MM.1S (cell line): ENCODE results near the gene ROR2.

ENCODE experiments used
- DNase-seq: peaks from one replicate; pipeline ENCODE4 v3.0.0-alpha.2; 2015
- H2AFZ ChIP-seq: fragments of 300-600 bp; sonication (generic); 2 replicates; pipeline ENCODE4 v1.6.0; 2016; ENCODE audit warnings: antibody characterized with exemption, low read length
- H3F3A ChIP-seq: fragments of 300-600 bp; sonication (generic); 2 replicates; pipeline ENCODE4 v1.6.1; 2016; ENCODE audit warnings: mild to moderate bottlenecking, antibody characterized with exemption, low read length, moderate library complexity, mixed read lengths; ENCODE audit not compliant: insufficient read depth
- H3K27ac ChIP-seq: fragments of 300-600 bp; sonication (generic); 2 replicates; pipeline ENCODE4 v1.5.1; 2016; ENCODE audit warnings: mild to moderate bottlenecking, low read length
- H3K27me3 ChIP-seq: fragments of 300-600 bp; sonication (generic); replicated peaks from 2 replicates; pipeline ENCODE4 v1.6.0; 2016; ENCODE audit warnings: low read length; ENCODE audit not compliant: insufficient read depth
- H3K36me3 ChIP-seq: fragments of 300-600 bp; sonication (generic); replicated peaks from 2 replicates; pipeline ENCODE4 v1.6.1; 2016; ENCODE audit warnings: mild to moderate bottlenecking, low read length, mixed read lengths; ENCODE audit not compliant: insufficient read depth
- H3K4me1 ChIP-seq: fragments of 300-600 bp; sonication (generic); 2 replicates; pipeline ENCODE4 v1.6.1; 2016; ENCODE audit warnings: low read length, mixed read lengths
- H3K4me2 ChIP-seq: fragments of 300-600 bp; sonication (generic); 2 replicates; pipeline ENCODE4 v1.6.0; 2016; ENCODE audit warnings: low read depth, low read length
- H3K4me3 ChIP-seq: fragments of 300-600 bp; sonication (generic); 2 replicates; pipeline ENCODE4 v1.5.1; 2016; ENCODE audit warnings: low read length, mixed read lengths
- H3K79me2 ChIP-seq: fragments of 300-600 bp; sonication (generic); 2 replicates; pipeline ENCODE4 v1.6.1; 2016; ENCODE audit warnings: mixed run types, low read length, mixed read lengths
- H3K9ac ChIP-seq: fragments of 300-600 bp; sonication (generic); 2 replicates; pipeline ENCODE4 v1.6.1; 2016; ENCODE audit warnings: low read length, mixed read lengths
- H3K9me2 ChIP-seq: fragments of 300-600 bp; sonication (generic); replicated peaks from 2 replicates; pipeline ENCODE4 v1.6.1; 2016; ENCODE audit warnings: mild to moderate bottlenecking, low read length, mixed read lengths; ENCODE audit not compliant: insufficient read depth
- H3K9me3 ChIP-seq: fragments of 300-600 bp; sonication (generic); replicated peaks from 2 replicates; pipeline ENCODE4 v1.6.1; 2016; ENCODE audit warnings: mild to moderate bottlenecking, low read length, mixed read lengths; ENCODE audit not compliant: insufficient read depth
- H4K20me1 ChIP-seq: fragments of 300-600 bp; sonication (generic); 2 replicates; pipeline ENCODE4 v1.6.1; 2016; ENCODE audit warnings: mild to moderate bottlenecking, low read length, moderate library complexity, mixed read lengths; ENCODE audit not compliant: insufficient read depth
- CTCF ChIP-seq: fragments of 300-600 bp; sonication (generic); IDR thresholded peaks from 2 replicates; pipeline ENCODE4 v1.5.1; 2016; ENCODE audit warnings: antibody characterized with exemption, low read length, mixed read lengths
- EZH2 ChIP-seq: fragments of 300-600 bp; sonication (generic); optimal IDR thresholded peaks from 2 replicates; pipeline ENCODE3; 2017; ENCODE audit warnings: low read depth, mild to moderate bottlenecking, antibody characterized with exemption, low read length, mixed read lengths
- EZH2phosphoT487 ChIP-seq: fragments of 300-600 bp; sonication (generic); IDR thresholded peaks from 2 replicates; pipeline ENCODE4 v1.6.1; 2018; ENCODE audit warnings: antibody characterized with exemption, low read length

ROR2 gene

GRCh38 chr9:91646702-91647101 lies 303.3 kb downstream of the ROR2 start:
- H3K9me3 ChIP-seq: no peaks in the 10 kb centered on the region
- no peaks in the 10 kb centered on the region for H3K27me3 ChIP-seq
- H3K79me2 ChIP-seq: no peaks in the 10 kb centered on the region
- no peak for TF ChIP-seq EZH2
- TF ChIP-seq CTCF: no peak
- TF ChIP-seq EZH2phosphoT487: no peak
- DNase-seq: no peak
- H3K4me2 ChIP-seq: no peak overlapping the region
- no peaks in the 10 kb centered on the region for H3K36me3 ChIP-seq
- no peaks in the 10 kb centered on the region for H3F3A ChIP-seq
- H2AFZ ChIP-seq: no peak overlapping the region
- no peaks in the 10 kb centered on the region for H3K9me2 ChIP-seq
- H3K4me1 ChIP-seq: peaks cover 13% of the 10 kb centered on the region; the same call in 1 of the 2 replicates
- no peak overlapping the region for H3K9ac ChIP-seq
- no peak overlapping the region for H3K4me3 ChIP-seq
- no peaks in the 10 kb centered on the region for H4K20me1 ChIP-seq
- no peak overlapping the region for H3K27ac ChIP-seq

GRCh38 chr9:91644433-91644832 lies 305.6 kb downstream of the ROR2 start:
- no peaks in the 10 kb centered on the region for H3K27me3 ChIP-seq
- H3F3A ChIP-seq: no peaks in the 10 kb centered on the region
- H3K9me3 ChIP-seq: no peaks in the 10 kb centered on the region
- H3K4me2 ChIP-seq: no peak overlapping the region
- no peak overlapping the region for H3K4me3 ChIP-seq
- H3K9me2 ChIP-seq: no peaks in the 10 kb centered on the region
- no peak overlapping the region for H3K27ac ChIP-seq
- no peak for TF ChIP-seq CTCF
- TF ChIP-seq EZH2: no peak
- TF ChIP-seq EZH2phosphoT487: no peak
- H2AFZ ChIP-seq: no peak overlapping the region
- H3K79me2 ChIP-seq: no peaks in the 10 kb centered on the region
- H4K20me1 ChIP-seq: no peaks in the 10 kb centered on the region
- H3K36me3 ChIP-seq: no peaks in the 10 kb centered on the region
- H3K4me1 ChIP-seq: peaks cover 13% of the 10 kb centered on the region; the same call in 1 of the 2 replicates
- no peak overlapping the region for H3K9ac ChIP-seq
- no peak for DNase-seq

GRCh38 chr9:91643481-91644077 lies 306.4 kb downstream of the ROR2 start:
- Histone ChIP-seq H3K9me3 (no peaks in the 10 kb centered on the region), H4K20me1 (no peaks in the 10 kb centered on the region), H3F3A (no peaks in the 10 kb centered on the region), H2AFZ (no peak overlapping the region), H3K4me2 (no peak overlapping the region), H3K36me3 (no peaks in the 10 kb centered on the region), H3K27me3 (no peaks in the 10 kb centered on the region), H3K9ac (no peak overlapping the region), H3K4me3 (no peak overlapping the region), H3K27ac (no peak overlapping the region), H3K4me1 (peaks cover 13% of the 10 kb centered on the region; the same call in 1 of the 2 replicates), H3K9me2 (no peaks in the 10 kb centered on the region), H3K79me2 (no peaks in the 10 kb centered on the region)
- no peak for TF ChIP-seq EZH2phosphoT487
- no peak for TF ChIP-seq EZH2
- no peak for TF ChIP-seq CTCF
- no peak for DNase-seq
